Astrocyte of the cerebellum (primary cell): ENCODE measurements around the gene ACTN3.

ENCODE experiments used
- DNase-seq: peaks from one replicate; pipeline ENCODE4 v3.0.0-alpha.2; 2011; ENCODE audit warnings: low read depth
- H3K4me3 ChIP-seq: 2 replicates; pipeline ENCODE4 v1.5.1; 2011; ENCODE audit warnings: mild to moderate bottlenecking, low read depth, low read length, moderate library complexity
- in situ Hi-C: cut with HindIII; loops from 2 replicates; pipeline ENCODE4 v1.10.0; 2017; ENCODE audit warnings: low sequenced_read_pairs
- TF ChIP-seq, protein P1 (sequence below): IDR thresholded peaks from 2 replicates; pipeline ENCODE4 v1.5.1; 2012; ENCODE audit warnings: low read length, low read depth, moderate library complexity, mild to moderate bottlenecking; ENCODE audit errors: missing control alignments

The ACTN3 gene

GRCh38 chr11:66568124-66568916 lies 21.6 kb downstream of the ACTN3 start, which contains the start of gene CTSF:
Gene CTSF, minus strand, starts transcription at chr11:66568606. Its CDS starts 120 bp downstream, at chr11:66568486.
- peak; percentile 15 for DNase-seq
- H3K4me3 ChIP-seq = peak within 1 kb of the TSS; percentile 43
- in situ Hi-C loops = no loop called here
- TF ChIP-seq, protein P1, sequence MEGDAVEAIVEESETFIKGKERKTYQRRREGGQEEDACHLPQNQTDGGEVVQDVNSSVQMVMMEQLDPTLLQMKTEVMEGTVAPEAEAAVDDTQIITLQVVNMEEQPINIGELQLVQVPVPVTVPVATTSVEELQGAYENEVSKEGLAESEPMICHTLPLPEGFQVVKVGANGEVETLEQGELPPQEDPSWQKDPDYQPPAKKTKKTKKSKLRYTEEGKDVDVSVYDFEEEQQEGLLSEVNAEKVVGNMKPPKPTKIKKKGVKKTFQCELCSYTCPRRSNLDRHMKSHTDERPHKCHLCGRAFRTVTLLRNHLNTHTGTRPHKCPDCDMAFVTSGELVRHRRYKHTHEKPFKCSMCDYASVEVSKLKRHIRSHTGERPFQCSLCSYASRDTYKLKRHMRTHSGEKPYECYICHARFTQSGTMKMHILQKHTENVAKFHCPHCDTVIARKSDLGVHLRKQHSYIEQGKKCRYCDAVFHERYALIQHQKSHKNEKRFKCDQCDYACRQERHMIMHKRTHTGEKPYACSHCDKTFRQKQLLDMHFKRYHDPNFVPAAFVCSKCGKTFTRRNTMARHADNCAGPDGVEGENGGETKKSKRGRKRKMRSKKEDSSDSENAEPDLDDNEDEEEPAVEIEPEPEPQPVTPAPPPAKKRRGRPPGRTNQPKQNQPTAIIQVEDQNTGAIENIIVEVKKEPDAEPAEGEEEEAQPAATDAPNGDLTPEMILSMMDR = no peak

DNA sequence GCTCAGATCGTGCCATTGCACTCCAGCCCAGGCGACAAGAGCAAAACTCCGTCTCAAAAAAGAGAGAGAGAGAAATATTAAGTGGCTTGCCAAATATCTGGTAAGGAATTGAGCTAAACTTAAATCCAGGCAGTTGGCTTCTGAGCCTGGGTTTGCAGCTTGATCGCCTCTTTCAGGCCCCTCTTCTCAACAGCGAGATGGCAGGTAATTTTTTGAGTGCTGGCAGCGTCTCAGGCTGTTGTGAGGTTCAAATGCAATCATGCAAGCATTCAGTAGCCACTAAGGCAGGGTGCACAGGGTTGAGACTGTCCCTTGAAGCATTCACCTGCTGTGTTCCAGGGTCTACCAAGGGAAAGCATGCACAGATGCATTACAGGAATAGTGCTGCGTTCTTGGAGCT lies 22.4 kb downstream of the ACTN3 start:
- TF ChIP-seq, protein P1 = no peak
- DNase-seq = no peak
- in situ Hi-C loops = no loop called here
- H3K4me3 ChIP-seq = no peak overlapping the region

DNA sequence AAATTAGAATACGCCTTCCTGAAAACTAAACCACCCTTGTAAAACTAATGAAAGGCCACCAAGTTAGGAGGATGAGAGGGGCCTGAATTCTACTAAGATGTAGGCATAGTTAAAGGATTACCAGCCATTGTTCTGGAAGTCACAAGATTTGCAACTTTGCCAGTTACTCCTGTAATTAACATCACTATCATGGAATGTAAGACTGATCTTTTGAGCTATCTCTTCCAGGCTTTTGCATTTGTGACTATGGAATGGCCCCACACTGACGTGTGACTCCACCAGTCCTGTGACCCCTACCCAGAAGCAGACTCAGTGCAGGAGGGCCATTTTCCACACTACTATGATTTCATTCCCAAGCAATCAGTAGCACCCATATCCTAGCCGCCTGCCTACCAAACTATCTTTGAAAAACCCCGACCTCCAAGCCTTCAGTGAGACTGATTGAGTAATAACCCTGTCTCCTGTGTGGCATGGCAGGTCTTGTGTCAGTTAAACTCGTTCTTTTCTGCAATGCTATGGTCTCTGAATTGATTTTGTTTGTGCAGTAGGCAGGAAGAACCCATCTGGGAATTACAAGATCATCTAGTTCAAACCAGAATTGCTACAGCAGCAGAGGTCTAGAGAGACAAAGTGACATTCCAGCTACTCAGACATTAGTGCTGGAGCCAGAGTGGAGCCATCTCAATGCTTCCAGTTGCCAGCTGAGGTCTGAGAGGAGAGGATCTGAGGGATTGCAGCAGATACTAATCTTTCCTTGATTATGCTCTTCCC lies 23.6 kb downstream of the ACTN3 start:
- in situ Hi-C loops = no loop called here
- TF ChIP-seq, protein P1 = no peak
- H3K4me3 ChIP-seq = no peak overlapping the region
- DNase-seq = no peak

DNA sequence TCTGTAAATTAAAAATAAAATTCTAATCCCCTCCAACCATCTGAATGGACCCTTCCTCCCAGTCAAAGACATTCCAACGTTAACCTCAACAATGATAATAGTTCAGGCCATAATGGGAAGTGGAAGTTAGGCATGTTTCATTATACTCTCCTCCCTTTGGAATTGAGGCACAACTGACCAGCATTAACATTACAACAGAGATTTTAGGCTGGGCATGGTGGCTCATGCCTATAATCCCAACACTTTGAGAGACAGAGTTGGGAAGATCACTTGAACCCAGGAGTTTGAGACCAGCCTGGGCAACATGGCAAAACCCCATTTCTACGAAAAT lies 24.1 kb downstream of the ACTN3 start:
- TF ChIP-seq, protein P1 = no peak
- in situ Hi-C loops = no loop called here
- DNase-seq = no peak
- H3K4me3 ChIP-seq = no peak overlapping the region

DNA sequence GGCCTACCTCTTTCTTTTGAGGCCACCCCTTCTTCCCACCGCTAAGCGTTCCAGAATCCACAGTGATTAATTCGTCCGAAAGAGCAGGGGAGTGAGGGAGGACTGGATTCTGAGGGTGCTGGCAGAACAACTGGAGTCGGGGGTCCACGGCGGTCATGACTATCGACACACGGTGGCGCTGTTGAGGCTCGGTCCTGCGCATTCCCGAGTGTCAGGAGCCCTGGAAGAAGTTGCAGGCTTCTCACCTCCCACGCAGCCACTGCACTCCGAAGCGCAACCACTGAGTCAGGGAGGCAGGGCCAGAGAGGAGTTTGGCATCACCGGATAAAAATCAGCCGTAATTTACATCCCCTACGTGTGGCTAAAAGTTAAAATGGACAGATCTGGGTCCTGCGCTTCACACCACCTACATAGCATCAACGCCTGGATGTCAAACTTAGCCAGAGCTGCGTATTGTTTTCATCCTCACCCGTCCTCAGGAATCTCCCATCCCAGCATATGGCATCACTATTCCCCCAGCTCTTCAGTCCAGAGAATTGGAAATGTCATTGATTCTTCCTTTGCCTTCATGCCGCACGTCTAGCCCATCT lies 32.4 kb downstream of the ACTN3 start:
- no peak overlapping the region for H3K4me3 ChIP-seq

GRCh38 chr11:66580803-66581202 lies 34.1 kb downstream of the ACTN3 start:
- no peak for DNase-seq
- in situ Hi-C loops = no loop called here
- no peak overlapping the region for H3K4me3 ChIP-seq
- TF ChIP-seq, protein P1 = no peak

More for the DNA sequence above, 32.4 kb downstream of the ACTN3 start:
- DNase-seq = peak; percentile 44
- in situ Hi-C loops = no loop called here
- TF ChIP-seq, protein P1 = peak; percentile 85
